Hepatocyte (in vitro differentiated cells): Measurements from ENCODE around the gene VNN1.

Experiments
- EZH2phosphoT487 ChIP-seq: fragments of 200-600 bp; sonication (generic); IDR thresholded peaks from one replicate; pipeline ENCODE4 v1.6.1; 2018; ENCODE audit warnings: antibody characterized with exemption, mild to moderate bottlenecking, low read depth, moderate library complexity; ENCODE audit not compliant: unreplicated experiment, severe bottlenecking
- TF ChIP-seq, protein P1 (sequence below): fragments of 200-600 bp; sonication (generic); IDR thresholded peaks from 2 replicates; pipeline ENCODE4 v1.5.1; 2016; ENCODE audit warnings: antibody characterized with exemption, mild to moderate bottlenecking; ENCODE audit not compliant: poor library complexity

DNA sequence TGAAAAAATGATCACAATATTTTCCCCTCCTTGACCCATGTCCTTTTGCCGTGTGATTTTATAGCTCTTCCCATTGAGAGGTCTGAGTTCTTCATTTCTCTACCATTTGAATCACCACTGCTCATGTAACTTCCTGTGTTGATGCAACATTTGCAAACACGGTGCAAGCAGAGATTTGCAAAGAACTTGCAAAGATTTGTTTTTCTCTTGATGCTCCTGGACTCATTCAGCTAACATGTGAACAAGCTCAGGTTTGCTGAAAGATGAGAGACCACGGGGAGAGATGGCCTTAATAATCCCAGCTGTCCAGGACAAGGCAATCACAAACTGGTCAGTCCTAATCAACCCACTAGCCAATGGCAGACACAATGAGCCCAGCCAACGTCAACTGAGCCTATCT, 35.3 kb upstream of the VNN1 start:
- TF ChIP-seq, protein P1, sequence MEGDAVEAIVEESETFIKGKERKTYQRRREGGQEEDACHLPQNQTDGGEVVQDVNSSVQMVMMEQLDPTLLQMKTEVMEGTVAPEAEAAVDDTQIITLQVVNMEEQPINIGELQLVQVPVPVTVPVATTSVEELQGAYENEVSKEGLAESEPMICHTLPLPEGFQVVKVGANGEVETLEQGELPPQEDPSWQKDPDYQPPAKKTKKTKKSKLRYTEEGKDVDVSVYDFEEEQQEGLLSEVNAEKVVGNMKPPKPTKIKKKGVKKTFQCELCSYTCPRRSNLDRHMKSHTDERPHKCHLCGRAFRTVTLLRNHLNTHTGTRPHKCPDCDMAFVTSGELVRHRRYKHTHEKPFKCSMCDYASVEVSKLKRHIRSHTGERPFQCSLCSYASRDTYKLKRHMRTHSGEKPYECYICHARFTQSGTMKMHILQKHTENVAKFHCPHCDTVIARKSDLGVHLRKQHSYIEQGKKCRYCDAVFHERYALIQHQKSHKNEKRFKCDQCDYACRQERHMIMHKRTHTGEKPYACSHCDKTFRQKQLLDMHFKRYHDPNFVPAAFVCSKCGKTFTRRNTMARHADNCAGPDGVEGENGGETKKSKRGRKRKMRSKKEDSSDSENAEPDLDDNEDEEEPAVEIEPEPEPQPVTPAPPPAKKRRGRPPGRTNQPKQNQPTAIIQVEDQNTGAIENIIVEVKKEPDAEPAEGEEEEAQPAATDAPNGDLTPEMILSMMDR: no peak
- TF ChIP-seq EZH2phosphoT487: no peak
